ENCODE measurements around the gene OSBPL5. TPM values are rescaled to one million over a fixed set of nuclear protein-coding genes. Genes with fewer than 3 reads are reported as not detected.

OSBPL5 gene
- total and polyA plus RNA-seq, 2 of the 4 experiments (the other 2 are of a cell fraction), result 14.9 to 22.3 TPM

DNA sequence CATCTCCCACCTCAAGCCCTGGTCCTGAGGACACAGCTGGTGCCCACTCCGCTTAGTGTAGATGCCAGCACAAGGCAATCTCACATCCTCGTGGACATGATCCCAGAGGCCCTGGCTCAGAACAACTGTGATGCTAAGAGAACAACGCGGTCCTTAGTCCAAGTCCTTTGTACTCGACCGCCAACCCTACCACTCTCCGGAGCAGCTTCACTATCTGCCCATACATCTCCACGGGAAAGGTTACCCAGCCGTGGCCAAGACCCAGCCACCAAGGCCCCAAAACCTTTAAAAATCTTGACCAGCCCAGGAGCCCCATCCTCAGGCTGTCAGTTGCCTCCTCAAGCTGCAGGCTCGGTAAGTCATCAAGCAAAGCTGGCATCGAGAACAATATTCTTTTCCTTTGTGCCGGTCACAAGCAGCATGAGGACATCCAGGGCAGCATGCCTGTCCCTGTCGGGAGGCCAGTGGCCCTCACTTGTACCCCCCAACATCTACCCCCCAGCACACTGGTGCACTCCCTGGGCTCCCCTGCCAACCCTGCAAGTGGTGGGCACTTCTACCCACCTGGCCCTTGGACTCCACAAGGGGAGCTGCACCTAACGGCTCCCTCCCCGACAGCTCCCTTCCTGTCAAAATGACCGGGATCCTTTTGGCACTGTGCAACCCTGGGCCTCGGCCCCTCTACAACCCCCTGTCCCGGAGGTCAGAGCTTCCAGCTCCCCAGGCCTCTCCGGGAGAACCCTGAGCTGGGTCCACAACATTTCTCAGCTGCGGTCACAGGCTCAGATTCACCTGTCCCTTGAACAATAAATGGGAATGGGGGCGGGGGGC lies 2.5 kb downstream of the OSBPL5 start (continued):
- TF ChIP-seq SMC3 (IDR thresholded peaks at IDR 0.05; ENCODE audit: low read depth, low read length) (no peak), MAZ (IDR thresholded peaks at IDR 0.05; ENCODE audit: borderline replicate concordance, low read depth, low read length) (no peak), RAD21 (IDR thresholded peaks at IDR 0.05; ENCODE audit: low read length) (no peak), POLR2A (IDR thresholded peaks at IDR 0.05; ENCODE audit: low read depth, low read length) (no peak), RFX5 (IDR thresholded peaks at IDR 0.05; ENCODE audit: low read depth, low read length) (no peak), BHLHE40 (IDR thresholded peaks at IDR 0.05; ENCODE audit: low read depth, low read length) (no peak), MAFK (IDR thresholded peaks at IDR 0.05; ENCODE audit: low read depth, low read length) (no peak)

Data from IMR-90 (cell line).